BE2C (cell line): Measurements from ENCODE around the gene KCNQ5.

Experiments used
- DNase-seq: peaks from one replicate; pipeline ENCODE4 v3.0.0-alpha.2; 2020
- H3K27me3 ChIP-seq: fragments of 250-450 bp; sonication (Bioruptor Pico); 2 replicates; pipeline ENCODE4 v1.5.1; 2020; ENCODE audit warnings: mild to moderate bottlenecking
- H3K36me3 ChIP-seq: fragments of 250-450 bp; sonication (Bioruptor Pico); 2 replicates; pipeline ENCODE4 v1.5.1; 2020; ENCODE audit warnings: mild to moderate bottlenecking
- H3K4me1 ChIP-seq: fragments of 250-450 bp; sonication (Bioruptor Pico); 2 replicates; pipeline ENCODE4 v1.5.1; 2020
- H3K4me3 ChIP-seq: 2 replicates; pipeline ENCODE4 v1.5.1; 2011; ENCODE audit warnings: low read depth, low read length
- H3K9me3 ChIP-seq: fragments of 250-450 bp; sonication (Bioruptor Pico); 2 replicates; pipeline ENCODE4 v1.5.1; 2020
- CTCF ChIP-seq: IDR thresholded peaks from 2 replicates; pipeline ENCODE4 v1.5.1; 2012; ENCODE audit warnings: mild to moderate bottlenecking, low read depth, low read length

The KCNQ5 gene

GRCh38 chr6:72824833-72825232, 203.0 kb downstream of the KCNQ5 start:
- Histone ChIP-seq H3K27me3 (no peaks in the 10 kb centered on the region), H3K4me1 (no peaks in the 10 kb centered on the region), H3K36me3 (no peaks in the 10 kb centered on the region), H3K9me3 (no peaks in the 10 kb centered on the region), H3K4me3 (no peak overlapping the region)
- TF ChIP-seq CTCF, result no peak
- DNase-seq, result no peak

GRCh38 chr6:72825315-72825911, 203.5 kb downstream of the KCNQ5 start:
- DNase-seq, result no peak
- H3K4me1 ChIP-seq, result no peaks in the 10 kb centered on the region

GRCh38 chr6:72826037-72826436, 204.2 kb downstream of the KCNQ5 start:
- TF ChIP-seq CTCF, result no peak
- Histone ChIP-seq H3K4me1 (no peaks in the 10 kb centered on the region), H3K36me3 (no peaks in the 10 kb centered on the region), H3K27me3 (no peaks in the 10 kb centered on the region), H3K4me3 (no peak overlapping the region), H3K9me3 (no peaks in the 10 kb centered on the region)
- DNase-seq, result no peak

More at GRCh38 chr6:72825315-72825911, 203.5 kb downstream of the KCNQ5 start:
- no peak overlapping the region for H3K4me3 ChIP-seq
- H3K9me3 ChIP-seq, result no peaks in the 10 kb centered on the region
- H3K36me3 ChIP-seq, result no peaks in the 10 kb centered on the region
- no peak for TF ChIP-seq CTCF
- H3K27me3 ChIP-seq, result no peaks in the 10 kb centered on the region

GRCh38 chr6:72826744-72827438, 205.0 kb downstream of the KCNQ5 start:
- Histone ChIP-seq H3K4me3 (no peak overlapping the region), H3K27me3 (no peaks in the 10 kb centered on the region), H3K4me1 (no peaks in the 10 kb centered on the region), H3K36me3 (no peaks in the 10 kb centered on the region), H3K9me3 (no peaks in the 10 kb centered on the region)
- TF ChIP-seq CTCF, result no peak
- DNase-seq, result no peak

- Histone ChIP-seq H3K4me1 (no peaks in the 10 kb centered on the region), H3K36me3 (no peaks in the 10 kb centered on the region), H3K9me3 (no peaks in the 10 kb centered on the region), H3K27me3 (no peaks in the 10 kb centered on the region), H3K4me3 (no peak overlapping the region)
- DNase-seq, result no peak
- TF ChIP-seq CTCF, result no peak
These were observed 207.0 kb downstream of the KCNQ5 start for GRCh38 chr6:72828904-72829303.

- no peaks in the 10 kb centered on the region for H3K9me3 ChIP-seq
- H3K36me3 ChIP-seq, result no peaks in the 10 kb centered on the region
- no peak for TF ChIP-seq CTCF
- no peaks in the 10 kb centered on the region for H3K4me1 ChIP-seq
- H3K27me3 ChIP-seq, result no peaks in the 10 kb centered on the region
- no peak overlapping the region for H3K4me3 ChIP-seq
- no peak for DNase-seq
These were observed 210.4 kb downstream of the KCNQ5 start for GRCh38 chr6:72832271-72832670.
